OCI-LY1 (cell line): ENCODE measurements around the gene IMPG2.

Experiments used
- CTCF ChIP-seq: fragments of 200-600 bp; sonication (generic), shearing (Covaris generic); IDR thresholded peaks from 2 replicates; pipeline ENCODE4 v1.5.1; 2017; ENCODE audit warnings: mild to moderate bottlenecking, antibody characterized with exemption, low read length, moderate library complexity, mixed read lengths
- EZH2 ChIP-seq: fragments of 200-600 bp; sonication (generic), shearing (Covaris generic); IDR thresholded peaks from 2 replicates; pipeline ENCODE4 v1.8.0; 2017; ENCODE audit warnings: borderline replicate concordance, mixed run types, mild to moderate bottlenecking, antibody characterized with exemption, low read length, moderate library complexity, mixed read lengths

GRCh38 chr3:101284757-101285156, 35.6 kb downstream of the IMPG2 start:
- TF ChIP-seq CTCF (no peak), EZH2 (no peak)
